ENCODE data around the gene SLC1A3.

Gene SLC1A3

DNA sequence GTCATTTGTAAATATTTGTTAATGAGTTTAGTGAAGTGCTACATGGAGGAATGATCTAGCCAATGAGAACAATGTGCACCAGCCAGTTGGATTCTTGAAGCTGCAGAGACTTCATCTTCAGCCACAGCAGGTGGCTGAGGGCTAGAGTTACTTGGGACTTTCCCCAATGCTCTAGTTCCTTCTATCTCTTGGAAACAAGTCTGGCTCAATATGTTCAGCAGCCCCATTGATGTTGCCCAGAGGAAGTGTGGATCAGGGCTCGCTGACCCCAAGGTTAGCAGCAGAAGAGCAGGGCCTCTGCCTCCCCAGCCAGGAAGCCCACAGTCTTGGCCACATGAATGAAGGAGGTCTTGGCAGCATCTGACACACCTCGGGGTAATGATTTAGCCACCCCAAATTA lies 117.5 kb downstream of the SLC1A3 start:
- no peak for DNase-seq

DNA sequence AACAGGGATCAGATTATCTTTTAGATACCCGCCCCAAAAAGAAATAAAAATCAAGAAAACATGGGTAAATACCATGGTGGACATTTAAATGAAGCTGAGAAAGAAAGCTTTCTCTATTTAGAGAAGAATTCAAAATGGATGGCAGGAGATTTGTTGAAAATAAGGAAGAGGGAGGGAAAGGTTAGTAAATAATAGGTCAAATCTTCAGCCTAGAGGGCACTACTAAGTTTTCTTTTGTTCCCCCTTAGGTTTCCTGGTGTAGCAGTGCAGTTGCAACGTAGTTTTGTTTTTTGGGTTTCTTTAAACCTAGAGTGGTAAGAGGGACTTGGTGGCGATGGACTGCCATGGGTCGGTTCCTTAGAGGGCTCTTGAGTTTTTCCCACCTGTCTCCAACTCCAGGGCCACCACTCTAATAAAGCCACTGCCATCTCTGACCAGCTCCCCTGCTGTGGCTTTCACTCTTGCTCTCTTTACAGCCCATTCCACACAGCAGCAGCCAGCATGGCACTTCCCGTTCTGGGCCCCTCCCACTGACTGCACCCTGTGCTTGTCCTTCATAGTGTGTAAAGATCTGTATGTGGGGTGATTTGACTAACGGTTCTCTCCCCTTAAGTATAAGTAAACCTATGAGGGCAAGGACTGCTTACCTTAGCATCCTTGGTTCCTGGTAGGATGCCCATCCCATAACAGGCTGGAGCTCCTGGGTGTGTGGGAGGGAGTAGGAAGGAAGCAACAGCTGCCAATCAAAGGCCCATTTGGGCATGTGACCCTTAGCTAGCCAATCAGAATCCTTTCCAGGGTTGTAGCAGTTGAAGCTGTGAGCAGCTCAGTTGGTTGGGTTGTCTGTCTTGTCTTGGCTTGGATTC lies 118.3 kb downstream of the SLC1A3 start:
- peak; percentile 44 for DNase-seq

DNA sequence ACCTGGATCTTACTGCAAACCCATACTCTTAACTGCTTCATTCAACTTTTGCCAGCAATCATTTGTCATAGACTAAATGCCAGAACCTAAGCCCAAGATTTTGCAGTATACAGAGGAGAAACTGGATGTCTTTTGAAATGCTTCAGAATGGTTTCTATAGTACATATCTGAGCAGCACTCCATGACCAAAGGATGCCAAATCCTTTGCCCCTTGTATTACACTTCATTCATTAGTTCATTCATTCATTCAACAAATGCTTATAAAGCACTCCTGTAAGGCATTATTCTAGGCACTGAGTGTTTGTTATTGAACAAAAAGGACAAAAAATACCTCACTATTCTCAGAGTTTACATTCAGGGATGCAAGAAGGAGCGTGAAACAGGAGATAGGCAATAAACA lies 119.9 kb downstream of the SLC1A3 start:
- no peak for DNase-seq

DNA sequence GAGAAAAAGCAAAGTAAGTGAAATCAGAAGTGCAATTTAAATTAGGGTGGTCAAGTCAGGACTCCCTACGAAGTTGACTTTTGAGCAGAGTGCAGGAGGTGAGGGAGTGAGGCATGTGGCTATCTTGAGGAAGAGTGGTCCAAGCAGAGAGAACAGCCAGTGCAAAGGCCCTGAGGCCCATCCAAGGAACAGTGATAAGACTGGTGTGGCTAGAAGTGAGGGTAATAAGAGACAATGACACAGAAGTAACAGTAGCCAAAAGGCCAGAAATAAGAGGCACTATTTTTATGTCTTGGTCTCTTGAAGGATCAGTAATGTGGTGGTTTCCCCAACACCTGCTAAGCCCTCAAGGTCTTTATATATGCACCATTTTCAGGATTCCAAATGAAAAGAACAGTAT lies 120.4 kb downstream of the SLC1A3 start:
- DNase-seq = no peak

DNA sequence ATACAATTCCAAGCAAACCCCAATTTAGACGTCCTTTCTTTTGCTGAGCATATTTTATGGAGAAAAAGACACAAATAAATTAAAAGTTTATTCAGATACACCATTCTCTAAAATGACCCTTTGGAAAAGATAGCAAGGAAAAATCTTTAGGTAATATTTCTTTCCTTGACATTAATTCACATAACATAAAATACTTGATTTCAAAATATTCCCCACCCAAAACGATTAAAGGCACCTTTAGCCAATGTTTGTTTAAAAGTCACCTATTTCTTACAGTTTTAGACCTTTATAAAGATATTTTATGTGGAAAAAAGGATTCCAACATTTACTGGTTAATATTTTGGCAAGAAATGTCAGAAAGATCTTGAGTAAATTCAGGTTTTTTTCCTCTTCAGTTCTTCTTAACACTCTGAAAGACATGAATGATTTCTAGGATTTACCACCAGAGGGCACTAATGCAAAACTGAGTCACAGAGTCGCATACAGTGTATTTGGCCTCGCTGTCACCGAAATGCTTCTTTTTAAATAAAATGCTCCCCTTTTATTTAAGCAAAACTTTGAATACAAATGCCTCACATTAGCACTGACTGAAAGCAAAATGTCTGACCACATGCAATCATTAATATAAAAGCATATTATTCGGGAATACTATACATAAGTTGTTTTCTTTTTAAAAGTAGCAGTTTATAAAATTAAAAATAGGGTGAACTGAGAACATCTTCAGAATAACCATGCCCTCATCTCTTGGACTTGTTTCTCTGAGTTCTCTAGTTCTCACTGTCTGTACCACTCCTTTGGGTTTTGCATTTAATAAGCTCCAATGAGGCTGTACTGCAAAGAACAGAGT lies 122.5 kb downstream of the SLC1A3 start:
- DNase-seq = no peak

DNA sequence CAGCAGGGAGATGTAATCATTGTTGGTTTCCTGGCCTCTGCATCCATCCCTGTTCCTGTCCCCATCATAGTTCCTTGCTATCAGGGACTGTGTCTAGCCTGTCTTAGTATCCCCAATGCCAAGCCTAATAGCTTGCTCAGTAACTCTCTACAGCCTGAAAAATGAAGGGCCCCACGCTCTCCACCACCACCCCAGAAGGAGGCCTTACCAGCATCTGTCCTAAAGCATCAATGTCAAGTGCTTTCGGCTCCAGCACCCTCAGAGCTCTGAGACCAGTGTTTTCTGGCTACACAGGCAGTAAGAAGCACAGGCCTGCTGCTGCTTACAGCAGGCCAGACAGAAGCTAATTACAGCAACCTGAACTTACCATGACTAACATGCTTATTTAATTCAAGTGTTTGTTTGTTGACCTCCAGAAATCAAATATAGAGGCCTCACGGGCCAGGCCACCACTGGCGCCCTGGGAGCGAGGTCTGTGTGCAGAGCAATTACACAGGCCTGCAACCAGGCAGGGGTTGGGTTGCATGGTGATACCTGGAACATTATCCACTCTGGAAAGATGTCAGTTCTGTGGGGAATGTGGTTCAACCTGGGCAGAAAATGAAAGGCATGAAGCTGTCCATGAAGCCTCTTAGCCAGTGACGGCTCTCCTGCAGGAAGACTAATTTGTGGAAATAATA lies 124.3 kb downstream of the SLC1A3 start:
- DNase-seq = no peak

DNA sequence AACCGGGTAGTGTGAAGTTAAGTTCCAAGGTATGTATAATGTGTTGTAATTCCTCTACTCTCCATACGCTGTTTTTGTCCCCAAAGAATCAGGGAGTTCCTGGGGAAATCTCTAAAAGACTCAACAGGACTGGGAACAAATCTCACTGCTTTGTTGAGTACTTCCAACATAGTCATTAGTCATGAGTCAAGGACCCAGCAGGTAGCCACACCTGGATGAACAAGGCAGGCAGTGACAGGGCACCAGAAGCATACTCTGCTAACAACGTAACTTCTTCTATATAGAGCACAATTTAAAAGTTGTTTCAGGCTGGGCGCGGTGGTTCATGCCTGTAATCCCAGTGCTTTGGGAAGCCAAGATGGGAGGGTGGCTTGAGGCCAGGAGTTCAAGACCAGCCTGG lies 126.8 kb downstream of the SLC1A3 start:
- DNase-seq = no peak

DNA sequence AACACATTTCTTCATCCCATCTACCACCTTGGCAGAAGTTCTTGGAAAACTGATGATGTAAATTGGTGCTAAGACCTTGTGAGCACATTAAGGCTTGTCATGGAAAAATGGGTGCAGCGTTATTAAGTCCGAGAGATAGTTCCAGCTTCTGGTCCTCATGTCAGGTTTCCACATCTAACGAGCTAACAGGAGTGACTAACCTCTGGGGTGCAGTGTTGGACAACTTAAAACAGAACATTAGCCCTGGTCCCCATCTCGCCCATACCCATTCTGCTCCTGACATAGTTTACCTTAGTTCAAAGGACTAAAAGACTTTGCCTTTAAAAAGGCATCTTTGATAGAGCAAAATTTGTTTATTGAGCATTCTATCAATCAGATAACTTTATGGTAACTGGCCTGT lies 128.0 kb downstream of the SLC1A3 start:
- no peak for DNase-seq

DNA sequence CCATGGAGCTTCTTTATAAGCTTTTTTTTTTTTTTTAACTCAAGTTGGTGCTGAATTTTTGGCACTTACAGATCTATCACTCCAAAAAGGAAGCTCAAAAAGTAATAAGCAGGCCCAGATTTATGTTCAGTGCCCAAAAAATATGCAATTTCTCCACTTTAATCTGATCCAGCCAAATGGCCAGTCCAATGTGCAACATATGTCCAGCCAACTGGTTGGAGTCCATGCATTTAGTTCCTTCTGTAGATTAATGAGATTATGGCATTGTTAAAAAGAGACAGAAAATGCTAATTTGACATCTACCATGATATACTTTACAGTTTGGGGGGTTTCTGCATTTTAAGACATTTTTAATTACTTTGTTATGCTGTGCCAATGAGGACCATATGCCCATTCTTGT lies 129.5 kb downstream of the SLC1A3 start:
- no peak for DNase-seq

Data from activated naive CD4-positive, alpha-beta T cell treated with anti-CD3 and anti-CD28 coated beads, Interleukin-2, amount 50 U/mL, for 16 hours (primary cell).